OCI-LY1 (cell line): Measurements from ENCODE around the gene CENPL.

ENCODE experiments used
- CTCF ChIP-seq: fragments of 200-600 bp; sonication (generic), shearing (Covaris generic); IDR thresholded peaks from 2 replicates; pipeline ENCODE4 v1.5.1; 2017; ENCODE audit warnings: mild to moderate bottlenecking, antibody characterized with exemption, low read length, moderate library complexity, mixed read lengths
- EZH2 ChIP-seq: fragments of 200-600 bp; sonication (generic), shearing (Covaris generic); IDR thresholded peaks from 2 replicates; pipeline ENCODE4 v1.8.0; 2017; ENCODE audit warnings: borderline replicate concordance, mixed run types, mild to moderate bottlenecking, antibody characterized with exemption, low read length, moderate library complexity, mixed read lengths

GRCh38 chr1:173779936-173780335 lies 44.7 kb downstream of the CENPL start:
- TF ChIP-seq CTCF (no peak), EZH2 (no peak)
